ENCODE measurements around the gene PJA2. TPM values are rescaled to one million over a fixed set of nuclear protein-coding genes. Genes with fewer than 3 reads are reported as not detected.

PJA2 gene
- total and polyA plus RNA-seq, 2 donors (not counting 3 experiments of a cell fraction or from before 2014, with no cell fraction given) = 24.4 to 64.9 TPM

- ChIA-PET CTCF (interaction anchor here (1.5 kb wide), 1 partner anchor 648 kb away, joined by 4 read pairs; no protein-coding TSS in a partner anchor), POLR2A (no interaction called here)
- no TSS peak for BruUV-seq (replicated peaks)
- DNase-seq (ENCODE audit: low read depth, low spot score) (peak; percentile 57), FAIRE-seq (no peak)
- Histone ChIP-seq H3K9me3 (replicated peaks; ENCODE audit: control insufficient read depth, insufficient read depth, low read length) (no peaks in the 10 kb centered on the region), H3K4me1 (ENCODE audit: control insufficient read depth, extremely low read depth, insufficient read depth, low read length) (peaks cover 7% of the 10 kb centered on the region), H2AFZ (ENCODE audit: low read depth, low read length) (no peak overlapping the region), H3K9me1 (replicated peaks; ENCODE audit: control insufficient read depth, extremely low read depth, insufficient read depth, low read length) (no peaks in the 10 kb centered on the region), H3K4me2 (ENCODE audit: insufficient read depth, low read length) (no peak overlapping the region), H3K79me2 (ENCODE audit: control insufficient read depth, insufficient read depth, low read length) (no peaks in the 10 kb centered on the region), H3K4me3 (replicated peaks in 1 of 3; ENCODE audit: insufficient read depth in 1 of 3, low read depth in 1 of 3, low read length in 3 of 3) (no peak overlapping the region), H3K36me3 (ENCODE audit: control insufficient read depth in 2 of 2, extremely low read depth in 1 of 2, insufficient read depth in 2 of 2, low read length in 2 of 2) (peaks cover 0 to 3% of the 10 kb centered on the region in 2 experiments), H3K27ac (ENCODE audit: insufficient read depth, low read depth, low read length) (no peak overlapping the region), H4K20me1 (replicated peaks; ENCODE audit: control insufficient read depth, extremely low read depth, insufficient read depth, low read length) (no peaks in the 10 kb centered on the region), H3K27me3 (ENCODE audit: control insufficient read depth in 2 of 2, insufficient read depth in 2 of 2, low read length in 2 of 2) (no peaks in the 10 kb centered on the region), H3K9ac (replicated peaks; ENCODE audit: extremely low read depth, insufficient read depth, low read length) (no peak overlapping the region)
- intact Hi-C loops (cut with micrococcal nuclease) (loop anchor here (5.0 kb wide), 1 partner anchor 78 kb away; the partner anchor contains the start of gene PJA2), dilution Hi-C loops (cut with MboI; ENCODE audit: extremely low pct_ligation_motif_present, low sequenced_read_pairs) (no loop called here)
- TF ChIP-seq FOS (IDR thresholded peaks at IDR 0.05; ENCODE audit: borderline replicate concordance, insufficient read depth, low read length) (peak; percentile 46), JUN (IDR thresholded peaks at IDR 0.05; ENCODE audit: borderline replicate concordance, insufficient read depth, insufficient read length, low read depth) (no peak)
These were observed 80.2 kb downstream of the PJA2 start for GRCh38 chr5:109329333-109330237.

GRCh38 chr5:109328626-109329025 lies 81.1 kb downstream of the PJA2 start:
- no peak overlapping the region for H3K4me3 ChIP-seq (replicated peaks in 1 of 3; ENCODE audit: insufficient read depth in 1 of 3, low read depth in 1 of 3, low read length in 3 of 3)
- intact Hi-C loops (cut with micrococcal nuclease) (loop anchor here (5.0 kb wide), 1 partner anchor 79 kb away; the partner anchor contains the start of gene PJA2), dilution Hi-C loops (cut with MboI; ENCODE audit: extremely low pct_ligation_motif_present, low sequenced_read_pairs) (no loop called here)
- H3K27me3 ChIP-seq (ENCODE audit: control insufficient read depth in 2 of 2, insufficient read depth in 2 of 2, low read length in 2 of 2) = no peaks in the 10 kb centered on the region
- H3K79me2 ChIP-seq (ENCODE audit: control insufficient read depth, insufficient read depth, low read length) = no peaks in the 10 kb centered on the region
- POLR2A ChIA-PET = no interaction called here
- DNase-seq (ENCODE audit: low read depth, low spot score) (no peak), FAIRE-seq (peak; percentile 46)
- peaks cover 7% of the 10 kb centered on the region for H3K4me1 ChIP-seq (ENCODE audit: control insufficient read depth, extremely low read depth, insufficient read depth, low read length)
- no peak overlapping the region for H3K4me2 ChIP-seq (ENCODE audit: insufficient read depth, low read length)
- H3K9me3 ChIP-seq (replicated peaks; ENCODE audit: control insufficient read depth, insufficient read depth, low read length) = no peaks in the 10 kb centered on the region
- H3K9ac ChIP-seq (replicated peaks; ENCODE audit: extremely low read depth, insufficient read depth, low read length) = no peak overlapping the region
- no peak overlapping the region for H2AFZ ChIP-seq (ENCODE audit: low read depth, low read length)
- CTCF ChIA-PET = interaction anchor here (1.0 to 1.5 kb wide), 2 partner anchors 647 to 686 kb away, joined by 4 to 5 read pairs; no protein-coding TSS in a partner anchor
- peaks cover 0 to 3% of the 10 kb centered on the region in 2 experiments for H3K36me3 ChIP-seq (ENCODE audit: control insufficient read depth in 2 of 2, extremely low read depth in 1 of 2, insufficient read depth in 2 of 2, low read length in 2 of 2)
- no peaks in the 10 kb centered on the region for H4K20me1 ChIP-seq (replicated peaks; ENCODE audit: control insufficient read depth, extremely low read depth, insufficient read depth, low read length)
- H3K9me1 ChIP-seq (replicated peaks; ENCODE audit: control insufficient read depth, extremely low read depth, insufficient read depth, low read length) = no peaks in the 10 kb centered on the region
- TF ChIP-seq FOS (IDR thresholded peaks at IDR 0.05; ENCODE audit: borderline replicate concordance, insufficient read depth, low read length) (no peak), POLR2A (IDR thresholded peaks at IDR 0.05; ENCODE audit: low read depth, low read length) (no peak), EZH2 (IDR thresholded peaks at IDR 0.05; ENCODE audit: borderline replicate concordance, low read depth, low read length, severe bottlenecking) (no peak), JUN (IDR thresholded peaks at IDR 0.05; ENCODE audit: borderline replicate concordance, insufficient read depth, insufficient read length, low read depth) (no peak), CTCF (IDR thresholded peaks at IDR 0.05; ENCODE audit: extremely low read depth in 1 of 2, insufficient read depth in 1 of 2, low read depth in 1 of 2, low read length in 2 of 2) (no peak), MYC (IDR thresholded peaks at IDR 0.05; ENCODE audit: low read depth, low read length) (no peak), MAX (IDR thresholded peaks at IDR 0.05; ENCODE audit: insufficient read depth, insufficient read length) (no peak), POLR2AphosphoS5 (IDR thresholded peaks at IDR 0.05; ENCODE audit: insufficient read depth, low read depth, low read length) (no peak), GATA2 (IDR thresholded peaks at IDR 0.05; ENCODE audit: insufficient read depth, insufficient read length, low read depth, low read length) (no peak)
- no peak overlapping the region for H3K27ac ChIP-seq (ENCODE audit: insufficient read depth, low read depth, low read length)
- BruUV-seq (replicated peaks) = no TSS peak

Measured in endothelial cell of umbilical vein (primary cell).